Measurements from ENCODE around the gene MTG1.
"Not testable (repeated sequence)": the region's sequence is repeated elsewhere in the genome, so short reads cannot be mapped to it uniquely, and the experiment has no call there.

Gene MTG1

DNA sequence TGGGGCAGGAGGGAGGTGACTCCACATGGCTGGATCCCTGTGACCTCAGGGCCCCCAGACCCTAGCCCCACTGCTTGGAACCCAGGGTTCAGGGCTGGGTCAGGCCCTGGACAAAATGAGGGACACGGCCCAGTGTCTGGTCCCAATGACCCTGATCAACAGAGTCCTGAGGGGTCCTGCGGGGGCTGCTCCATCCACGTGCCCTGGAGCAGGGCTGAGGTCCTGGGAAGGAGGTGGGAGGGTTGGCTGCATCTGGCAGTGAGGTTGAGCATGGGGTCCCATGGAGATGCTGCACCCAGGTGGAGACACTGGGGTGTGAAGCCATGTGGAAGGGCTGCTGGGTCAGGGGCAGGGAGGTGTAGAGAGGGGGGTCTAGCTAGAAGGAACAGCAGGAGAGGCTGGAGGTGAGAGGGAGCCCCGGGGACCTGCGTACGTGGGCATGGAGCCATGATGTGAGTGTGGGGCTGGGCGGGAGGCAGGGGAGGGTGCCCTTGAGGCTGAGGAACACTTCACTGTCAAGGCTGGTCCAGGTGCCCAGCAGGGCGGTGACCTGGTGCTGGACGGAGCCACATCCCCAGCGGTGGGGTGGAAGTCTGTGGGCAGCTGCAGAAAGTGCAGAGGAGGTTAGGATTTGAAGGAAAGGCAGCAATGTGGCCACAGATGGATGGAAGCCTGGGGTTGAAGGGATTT, 60.4 kb downstream of the MTG1 start:
- no peak for DNase-seq

- no peak for DNase-seq
These were observed 61.2 kb downstream of the MTG1 start for GRCh38 chr10:133455196-133455595.

GRCh38 chr10:133455611-133456031, 61.7 kb downstream of the MTG1 start:
- DNase-seq = no peak

- DNase-seq = no peak
These were observed 62.3 kb downstream of the MTG1 start for GRCh38 chr10:133456041-133456951.

- no peak for DNase-seq
These were observed 63.3 kb downstream of the MTG1 start for GRCh38 chr10:133457100-133457841.

DNA sequence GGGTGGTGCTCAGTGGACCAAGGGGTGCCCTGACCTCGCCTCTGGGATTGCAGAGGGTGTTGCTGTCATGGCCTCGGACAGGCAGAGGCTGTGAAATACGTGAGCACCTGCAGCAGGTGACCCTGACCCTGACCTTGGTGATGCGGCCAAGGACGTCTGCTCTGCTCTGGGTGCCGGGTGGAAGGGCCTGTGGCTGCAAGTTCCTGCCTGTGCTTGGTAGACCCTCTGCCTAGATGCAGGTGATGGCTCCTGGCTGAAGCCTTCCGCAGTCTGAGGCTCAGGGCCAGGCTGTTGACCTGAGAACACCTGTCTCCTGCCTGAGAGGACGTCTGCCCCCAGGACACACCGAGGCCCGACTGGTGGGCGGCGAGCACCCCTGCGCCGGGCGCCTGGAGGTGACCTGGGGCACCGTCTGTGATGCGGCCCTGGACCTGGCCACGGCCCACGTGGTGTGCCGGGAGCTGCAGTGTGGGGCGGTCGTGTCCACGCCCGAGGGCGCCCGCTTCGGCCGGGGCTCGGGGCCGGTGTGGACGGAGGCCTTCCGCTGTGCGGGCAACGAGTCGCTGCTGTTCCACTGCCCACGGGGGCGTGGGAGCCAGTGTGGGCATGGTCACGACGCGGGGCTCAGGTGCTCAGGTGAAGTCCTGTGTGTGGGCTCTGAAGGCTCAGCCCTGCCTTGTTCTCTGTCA, 64.2 kb downstream of the MTG1 start:
- DNase-seq = no peak

GRCh38 chr10:133458710-133459453, 64.9 kb downstream of the MTG1 start:
- DNase-seq = no peak

- no peak for DNase-seq
These were observed 65.7 kb downstream of the MTG1 start for GRCh38 chr10:133459454-133460207.

- DNase-seq = no peak
These were observed 66.3 kb downstream of the MTG1 start for GRCh38 chr10:133460208-133460769.

GRCh38 chr10:133461027-133461426, 67.1 kb downstream of the MTG1 start:
- no peak for DNase-seq

DNA sequence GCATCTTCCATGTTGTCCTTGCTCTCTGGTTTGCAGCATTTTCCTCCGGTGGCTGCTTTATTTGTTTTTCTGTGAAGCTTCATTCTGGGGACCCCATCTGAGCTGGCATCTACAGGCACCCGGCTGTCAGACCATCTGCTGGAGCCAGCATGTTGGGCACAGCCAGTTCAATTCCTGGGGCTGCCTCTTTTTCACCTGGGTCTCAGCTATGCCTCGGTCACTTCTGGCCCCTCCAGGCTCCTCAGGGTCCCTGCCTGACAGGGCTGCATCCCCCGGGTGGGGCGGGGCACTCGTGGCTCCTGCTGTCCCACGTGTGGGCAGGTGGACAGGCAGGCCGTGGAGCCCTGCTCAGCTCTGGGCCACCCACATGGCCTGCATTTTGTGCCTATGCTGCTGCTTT, 67.9 kb downstream of the MTG1 start:
- DNase-seq = no peak

- no peak for DNase-seq
These were observed 68.8 kb downstream of the MTG1 start for GRCh38 chr10:133462512-133463305.

GRCh38 chr10:133464582-133465031, 70.7 kb downstream of the MTG1 start:
- no peak for DNase-seq

- no peak for DNase-seq
These were observed 71.4 kb downstream of the MTG1 start for GRCh38 chr10:133465191-133465949.

GRCh38 chr10:133465950-133466474, 72.1 kb downstream of the MTG1 start:
- DNase-seq = no peak

DNA sequence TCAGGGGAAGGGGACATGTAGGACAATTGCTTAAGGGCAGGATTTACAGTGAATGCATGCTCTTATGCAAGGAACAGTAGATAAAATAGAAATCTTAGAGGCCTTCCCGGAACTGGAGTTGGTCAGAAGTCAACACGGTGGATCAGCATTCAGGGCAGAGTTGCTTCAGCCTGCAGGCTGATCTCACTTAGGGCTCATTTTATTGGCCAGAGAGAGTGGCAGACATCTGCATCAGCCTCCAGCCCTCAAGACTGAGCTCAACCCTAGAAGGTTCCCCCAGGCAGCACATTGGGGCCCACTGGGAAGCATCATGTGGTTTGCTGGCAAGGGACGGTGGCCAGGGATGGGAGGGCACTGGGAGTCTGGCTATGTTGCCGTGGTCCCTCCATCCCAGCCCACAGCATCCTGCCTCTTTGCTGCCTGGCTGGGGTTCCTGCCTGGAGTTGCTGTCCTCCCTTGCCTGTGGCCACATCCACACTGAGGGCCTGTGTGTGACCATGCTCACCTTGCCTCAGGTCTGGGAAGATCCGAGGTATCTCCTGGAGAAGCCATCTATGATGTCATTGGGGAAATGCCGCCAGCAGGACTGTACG, 72.8 kb downstream of the MTG1 start:
- no peak for DNase-seq

DNA sequence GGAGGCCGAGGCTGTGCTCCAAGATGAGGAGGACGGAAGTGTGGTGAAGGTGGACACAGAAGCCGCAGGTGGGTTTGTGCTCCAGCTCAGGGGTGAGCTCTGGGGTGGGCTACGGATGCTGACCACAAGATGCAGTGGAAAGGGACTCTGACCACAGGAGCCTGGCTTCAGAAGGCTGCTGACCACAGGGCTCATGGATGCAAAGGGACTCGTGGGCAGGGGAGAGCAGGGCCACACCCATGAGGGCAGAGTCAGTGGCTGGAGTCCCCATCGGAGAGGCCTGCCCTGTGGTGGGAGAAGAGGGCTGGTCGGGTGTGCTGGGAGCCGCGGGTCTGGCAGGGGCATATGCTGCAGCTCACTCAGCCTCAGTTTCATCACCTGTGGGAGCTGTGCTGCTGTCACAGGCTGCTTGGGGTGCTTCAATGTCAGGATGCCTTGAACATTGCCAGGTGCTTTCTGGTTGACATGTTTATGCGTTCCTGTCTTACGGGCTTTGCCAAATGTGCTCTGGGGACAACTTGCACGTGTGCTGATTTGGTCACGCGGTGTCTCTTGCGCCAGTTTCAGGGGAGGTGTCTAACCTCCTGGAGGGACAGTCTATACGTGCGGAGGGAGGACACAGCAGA, 73.4 kb downstream of the MTG1 start:
- DNase-seq = no peak

- DNase-seq = not testable (repeated sequence)
These were observed 75.2 kb downstream of the MTG1 start for GRCh38 chr10:133469205-133469604.

Measured in left hindlimb (tissue), 1 donor.